ENCODE measurements around the gene SLITRK4.

SLITRK4 gene

GRCh38 chrX:143635915-143636314, at the start of gene SLITRK4:
SLITRK4 (minus strand) TSS chrX:143636101; CDS start chrX:143631108, 4,993 bp downstream.
- TF ChIP-seq ZNF274 (IDR thresholded peaks at IDR 0.05; ENCODE audit: low read depth, low read length) = no peak
- H3K4me3 ChIP-seq (ENCODE audit: low read length) = no peak within 1 kb of the TSS

GRCh38 chrX:143683486-143683885, 47.6 kb upstream of the SLITRK4 start:
- no peak for TF ChIP-seq ZNF274 (IDR thresholded peaks at IDR 0.05; ENCODE audit: low read depth, low read length)
- no peak overlapping the region for H3K4me3 ChIP-seq (ENCODE audit: low read length)

GRCh38 chrX:143674926-143675325, 39.0 kb upstream of the SLITRK4 start:
- TF ChIP-seq ZNF274 (IDR thresholded peaks at IDR 0.05; ENCODE audit: low read depth, low read length) = no peak
- no peak overlapping the region for H3K4me3 ChIP-seq (ENCODE audit: low read length)

- H3K4me3 ChIP-seq (ENCODE audit: low read length) = no peak overlapping the region
- no peak for TF ChIP-seq ZNF274 (IDR thresholded peaks at IDR 0.05; ENCODE audit: low read depth, low read length)
These were observed 33.5 kb upstream of the SLITRK4 start for GRCh38 chrX:143669395-143669794.

GRCh38 chrX:143664302-143664701, 28.4 kb upstream of the SLITRK4 start:
- no peak for TF ChIP-seq ZNF274 (IDR thresholded peaks at IDR 0.05; ENCODE audit: low read depth, low read length)
- H3K4me3 ChIP-seq (ENCODE audit: low read length) = no peak overlapping the region

- TF ChIP-seq ZNF274 (IDR thresholded peaks at IDR 0.05; ENCODE audit: low read depth, low read length) = no peak
These were observed 27.9 kb upstream of the SLITRK4 start for GRCh38 chrX:143663755-143664154.

GRCh38 chrX:143661286-143661685, 25.4 kb upstream of the SLITRK4 start:
- no peak for TF ChIP-seq ZNF274 (IDR thresholded peaks at IDR 0.05; ENCODE audit: low read depth, low read length)
- H3K4me3 ChIP-seq (ENCODE audit: low read length) = no peak overlapping the region

More at GRCh38 chrX:143663755-143664154, 27.9 kb upstream of the SLITRK4 start:
- no peak overlapping the region for H3K4me3 ChIP-seq (ENCODE audit: low read length)

GRCh38 chrX:143648705-143649104, 12.8 kb upstream of the SLITRK4 start:
- H3K4me3 ChIP-seq (ENCODE audit: low read length) = no peak overlapping the region
- TF ChIP-seq ZNF274 (IDR thresholded peaks at IDR 0.05; ENCODE audit: low read depth, low read length) = no peak

GRCh38 chrX:143642426-143642825, 6.5 kb upstream of the SLITRK4 start:
- TF ChIP-seq ZNF274 (IDR thresholded peaks at IDR 0.05; ENCODE audit: low read depth, low read length) = no peak
- no peak overlapping the region for H3K4me3 ChIP-seq (ENCODE audit: low read length)

GRCh38 chrX:143636831-143637230, 930 bp upstream of the SLITRK4 start:
- H3K4me3 ChIP-seq (ENCODE audit: low read length) = no peak overlapping the region
- no peak for TF ChIP-seq ZNF274 (IDR thresholded peaks at IDR 0.05; ENCODE audit: low read depth, low read length)

- no peak for TF ChIP-seq ZNF274 (IDR thresholded peaks at IDR 0.05; ENCODE audit: low read depth, low read length)
- H3K4me3 ChIP-seq (ENCODE audit: low read length) = no peak overlapping the region
These were observed 1.0 kb downstream of the SLITRK4 start for GRCh38 chrX:143634663-143635455.

GRCh38 chrX:143634309-143634662, 1.6 kb downstream of the SLITRK4 start:
- H3K4me3 ChIP-seq (ENCODE audit: low read length) = no peak overlapping the region

GRCh38 chrX:143633461-143634308, 2.2 kb downstream of the SLITRK4 start:
- TF ChIP-seq ZNF274 (IDR thresholded peaks at IDR 0.05; ENCODE audit: low read depth, low read length) = no peak
- H3K4me3 ChIP-seq (ENCODE audit: low read length) = no peak overlapping the region

More at GRCh38 chrX:143634309-143634662, 1.6 kb downstream of the SLITRK4 start:
- no peak for TF ChIP-seq ZNF274 (IDR thresholded peaks at IDR 0.05; ENCODE audit: low read depth, low read length)

GRCh38 chrX:143632625-143633410, 3.1 kb downstream of the SLITRK4 start:
- TF ChIP-seq ZNF274 (IDR thresholded peaks at IDR 0.05; ENCODE audit: low read depth, low read length) = no peak

More at GRCh38 chrX:143632625-143633410, 3.1 kb downstream of the SLITRK4 start:
- no peak overlapping the region for H3K4me3 ChIP-seq (ENCODE audit: low read length)

All from GM08714 (cell line).